DMS114 treated with DMSO at 0.1 percent for 48 hours (cell line): ENCODE data around the gene SLC44A2.

Source experiments
- DNase-seq: peaks from one replicate; lab custom pipeline; 2025; ENCODE audit not compliant: unreplicated experiment; lab: John Stamatoyannopoulos, UW

Gene SLC44A2

GRCh38 chr19:10615429-10616023 lies 9.8 kb upstream of the SLC44A2 start:
- no peak for DNase-seq

- DNase-seq, result no peak
Measured at GRCh38 chr19:10617409-10618121, 7.8 kb upstream of the SLC44A2 start.

GRCh38 chr19:10618846-10619245 lies 6.5 kb upstream of the SLC44A2 start:
- DNase-seq, result no peak

- DNase-seq, result no peak
Measured at GRCh38 chr19:10620786-10621185, 4.6 kb upstream of the SLC44A2 start.

GRCh38 chr19:10621966-10622365 lies 3.4 kb upstream of the SLC44A2 start:
- DNase-seq, result no peak

- DNase-seq, result no peak
Measured at GRCh38 chr19:10624585-10624984, 768 bp upstream of the SLC44A2 start.

GRCh38 chr19:10625762-10626138 lies 397 bp downstream of the SLC44A2 start:
- no peak for DNase-seq

- no peak for DNase-seq
Measured at GRCh38 chr19:10631874-10632273, 6.5 kb downstream of the SLC44A2 start.

- DNase-seq, result no peak
Measured at GRCh38 chr19:10634430-10634829, 9.1 kb downstream of the SLC44A2 start.

- no peak for DNase-seq
Measured at GRCh38 chr19:10634963-10635362, 9.6 kb downstream of the SLC44A2 start.

- DNase-seq, result no peak
Measured at GRCh38 chr19:10636304-10636972, 11.1 kb downstream of the SLC44A2 start.

- DNase-seq, result no peak
Measured at GRCh38 chr19:10637894-10638293, 12.5 kb downstream of the SLC44A2 start.

GRCh38 chr19:10639836-10640235 lies 14.5 kb downstream of the SLC44A2 start:
- no peak for DNase-seq

- no peak for DNase-seq
Measured at GRCh38 chr19:10640361-10640760, 15.0 kb downstream of the SLC44A2 start.

GRCh38 chr19:10641248-10641647 lies 15.9 kb downstream of the SLC44A2 start:
- no peak for DNase-seq

GRCh38 chr19:10642473-10643171 lies 17.3 kb downstream of the SLC44A2 start:
- DNase-seq, result no peak

- no peak for DNase-seq
Measured at GRCh38 chr19:10643172-10643967, 18.0 kb downstream of the SLC44A2 start.

GRCh38 chr19:10643968-10644259 lies 18.6 kb downstream of the SLC44A2 start:
- DNase-seq, result no peak

- DNase-seq, result peak; percentile 59
Measured at GRCh38 chr19:10644260-10645007, 19.1 kb downstream of the SLC44A2 start.

GRCh38 chr19:10646456-10647159 lies 21.3 kb downstream of the SLC44A2 start:
- no peak for DNase-seq
